HG02623 (cell line): Measurements from ENCODE around the gene CTIF.
A peak's percentile ranks its signal among the peaks of the same experiment; 100 is the strongest.
"Not testable (repeated sequence)": the region's sequence is repeated elsewhere in the genome, so short reads cannot be mapped to it uniquely, and the experiment has no call there.

ENCODE experiments used
- ATAC-seq: cut with Tn5 transposase; IDR thresholded peaks from one replicate; pipeline ENCODE4 v1.9.1; 2021; ENCODE audit warnings: moderate library complexity; ENCODE audit not compliant: unreplicated experiment

CTIF gene

GRCh38 chr18:48809365-48809764 is 270.5 kb downstream of the CTIF start:
- no peak for ATAC-seq

GRCh38 chr18:48810805-48811204 is 272.0 kb downstream of the CTIF start:
- no peak for ATAC-seq

GRCh38 chr18:48811401-48811800 is 272.6 kb downstream of the CTIF start:
- ATAC-seq: no peak

GRCh38 chr18:48811977-48812451 is 273.2 kb downstream of the CTIF start:
- not testable (repeated sequence) for ATAC-seq

DNA sequence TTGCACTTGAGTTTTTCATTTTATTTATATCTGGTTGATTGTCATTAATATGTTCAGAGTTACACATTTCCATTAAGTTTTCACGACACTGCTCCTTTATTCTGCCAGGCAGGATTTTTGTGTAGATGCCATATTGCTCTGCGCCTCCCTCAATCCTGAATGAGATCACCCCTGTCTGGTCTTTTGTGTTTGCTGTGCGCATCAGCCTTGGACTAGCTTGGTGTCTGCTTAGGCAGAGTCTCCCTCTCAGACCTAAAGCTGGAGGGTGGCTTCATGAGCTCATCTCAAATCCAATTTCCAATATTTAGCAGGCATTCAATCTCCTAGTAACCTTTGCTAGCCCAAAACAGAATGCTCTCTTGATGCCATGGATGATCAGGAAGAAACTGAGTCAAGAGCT is 274.5 kb downstream of the CTIF start:
- no peak for ATAC-seq

GRCh38 chr18:48813833-48814489 is 275.1 kb downstream of the CTIF start:
- ATAC-seq: no peak

DNA sequence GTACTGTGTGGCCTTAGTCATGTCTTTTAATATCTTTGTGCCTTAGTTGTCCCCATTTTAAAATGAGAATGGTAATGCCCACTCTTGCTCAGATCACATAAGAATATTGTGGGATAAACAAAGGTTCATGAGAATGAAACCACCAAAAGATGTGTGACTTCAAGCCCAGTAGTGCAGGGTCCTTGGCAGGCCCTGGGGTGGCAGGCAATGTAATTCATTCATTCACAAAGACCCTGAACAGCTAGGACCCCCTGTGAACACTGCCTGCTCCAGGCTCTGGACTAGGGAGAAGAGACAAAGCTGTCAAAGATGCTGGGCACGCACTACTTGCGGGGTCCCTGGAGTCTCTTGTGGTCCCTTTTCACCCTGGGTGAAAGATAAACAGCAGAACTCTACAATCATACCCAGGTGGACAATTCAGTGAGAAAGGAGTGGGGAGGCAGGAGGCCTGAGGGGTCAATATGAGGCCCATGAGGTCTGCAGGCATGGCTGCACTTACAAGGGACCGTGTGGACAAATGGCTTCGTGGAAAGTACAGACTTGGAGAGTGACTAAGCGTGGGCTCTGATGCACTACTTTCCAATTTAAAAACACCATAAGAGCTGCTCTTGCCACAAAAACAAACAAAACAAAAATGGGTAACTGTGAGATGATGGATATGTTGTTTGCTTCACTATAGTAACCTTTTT is 275.8 kb downstream of the CTIF start:
- ATAC-seq: no peak

DNA sequence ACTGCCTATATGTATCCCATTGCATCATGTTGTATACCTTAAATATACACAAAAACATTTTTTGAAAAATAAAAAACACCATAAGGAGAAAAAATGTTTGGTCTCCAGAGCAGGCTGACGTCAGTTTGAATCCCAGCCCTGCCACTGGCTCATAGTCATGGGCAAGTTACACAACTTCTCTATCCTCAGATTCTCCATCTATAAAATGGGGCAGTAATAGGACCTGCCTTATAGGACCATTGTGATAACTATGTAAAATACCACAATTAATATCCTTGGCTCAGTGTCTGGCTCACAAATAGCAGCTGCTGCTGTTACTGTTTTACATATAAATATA is 276.3 kb downstream of the CTIF start:
- ATAC-seq: no peak

DNA sequence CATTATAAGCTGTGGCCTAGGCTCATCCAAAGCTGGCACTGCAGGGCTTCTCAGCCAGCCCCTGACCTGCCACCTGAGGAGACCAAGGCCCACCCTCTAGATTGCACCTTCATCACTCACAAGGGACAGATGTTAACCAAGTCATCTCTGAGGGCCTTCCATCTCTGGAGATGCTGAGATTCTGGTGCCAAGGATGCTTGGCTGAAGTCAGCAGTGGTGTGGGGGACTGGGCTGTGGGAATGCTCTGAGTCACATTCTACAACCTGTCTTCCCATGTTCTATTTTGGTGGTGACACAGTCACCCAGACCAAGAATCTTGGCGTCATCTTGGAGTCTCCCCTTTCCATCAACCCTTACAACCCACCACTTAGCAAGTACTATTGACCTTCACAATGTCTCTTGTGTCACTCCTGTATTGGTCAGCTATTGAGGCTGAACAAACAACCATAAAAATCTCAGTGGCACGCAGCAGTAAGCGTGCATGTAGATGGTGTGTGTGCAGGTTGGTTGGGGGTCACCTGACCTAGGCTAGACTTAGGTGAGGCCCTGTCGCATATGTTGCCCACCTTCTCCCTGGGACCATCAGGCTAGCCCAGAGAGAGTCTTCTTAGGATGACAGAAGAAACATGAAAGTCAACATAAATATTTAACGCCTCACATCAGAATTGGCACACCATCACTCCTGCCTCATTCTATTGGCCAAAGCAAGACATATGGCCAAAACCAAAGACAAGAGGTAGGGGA is 276.9 kb downstream of the CTIF start:
- no peak for ATAC-seq

- no peak for ATAC-seq
These were observed 277.7 kb downstream of the CTIF start for GRCh38 chr18:48816554-48816953.

DNA sequence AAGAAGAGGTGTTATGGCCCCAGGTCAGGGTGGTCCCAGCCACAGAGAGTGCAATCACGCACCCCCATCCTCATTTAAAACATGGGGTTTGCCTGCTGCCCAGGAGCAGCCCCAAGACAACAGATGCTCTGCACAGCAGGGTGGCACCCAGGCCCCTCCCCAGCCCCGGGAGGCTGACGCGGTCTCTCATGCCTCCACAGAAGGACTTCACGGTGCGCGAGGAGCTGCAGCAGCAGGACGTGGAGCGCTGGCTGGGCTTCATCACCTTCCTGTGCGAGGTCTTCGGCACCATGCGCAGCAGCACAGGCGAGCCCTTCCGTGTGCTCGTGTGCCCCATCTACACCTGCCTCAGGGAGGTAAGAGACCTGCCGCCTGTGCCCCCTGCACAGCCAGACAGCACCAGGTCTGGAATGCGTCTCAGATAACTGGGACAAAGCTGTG is 278.2 kb downstream of the CTIF start:
- no peak for ATAC-seq

DNA sequence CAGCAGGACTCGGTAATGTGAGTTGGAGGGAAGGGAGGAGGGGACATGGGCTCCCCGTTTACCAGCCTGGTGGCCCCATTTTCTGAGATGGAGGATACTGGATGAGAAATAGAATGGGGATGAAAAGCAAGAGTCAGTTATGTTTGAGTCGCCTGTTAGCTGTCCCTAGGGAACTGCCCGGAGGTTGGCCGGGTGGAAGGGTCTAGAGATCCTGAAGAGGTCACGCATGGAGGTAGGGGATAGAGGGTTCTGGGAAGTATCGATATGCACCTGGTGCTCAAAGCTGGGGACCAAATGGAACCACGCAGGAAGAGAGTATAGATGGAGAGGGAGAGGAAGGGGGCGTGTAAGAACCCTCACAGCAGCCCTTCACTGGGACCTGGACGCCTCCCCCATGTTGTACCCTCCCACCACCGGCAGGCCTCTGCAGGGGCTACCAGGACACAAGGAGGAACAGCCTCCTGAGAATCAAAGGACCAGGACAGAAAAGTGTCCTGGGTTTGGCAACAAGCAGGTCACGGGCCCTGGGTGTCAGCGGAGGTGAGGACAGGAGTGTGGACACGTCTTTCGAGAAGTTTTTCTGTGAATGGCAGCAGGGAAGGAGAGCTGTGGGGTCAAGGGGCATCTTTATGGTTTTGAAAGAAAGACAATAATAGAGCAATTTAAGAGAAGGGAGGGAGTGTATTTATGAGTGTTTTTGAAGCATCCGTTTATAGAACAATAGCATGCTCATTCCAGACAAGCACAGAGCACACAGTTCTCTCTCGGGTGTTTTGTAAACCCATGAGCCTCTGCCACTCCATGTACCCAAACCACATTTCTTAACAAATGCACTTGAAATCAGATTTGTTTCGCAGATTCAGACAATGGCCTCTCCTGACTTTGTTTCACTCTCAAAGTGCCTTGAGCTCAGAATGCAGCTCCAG is 279.8 kb downstream of the CTIF start:
- no peak for ATAC-seq

DNA sequence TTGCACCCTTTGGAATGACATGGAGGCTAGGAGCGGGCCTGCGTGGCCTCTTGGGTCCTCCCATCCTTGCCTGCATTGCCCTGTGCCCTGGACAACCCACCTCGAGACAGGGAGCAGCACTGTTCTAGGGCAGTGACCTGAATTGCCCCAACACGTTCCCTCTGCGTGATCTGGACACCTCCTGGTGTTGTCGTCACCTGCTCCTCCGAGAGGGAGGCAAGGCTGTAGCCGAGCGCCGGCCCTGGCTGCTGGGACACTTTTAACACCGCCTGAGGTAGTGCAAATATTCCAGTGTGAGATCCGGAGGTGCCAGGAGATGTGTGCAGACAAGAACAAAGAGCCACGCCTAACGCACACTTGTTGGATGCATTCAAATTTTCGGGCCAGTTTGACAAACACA is 280.4 kb downstream of the CTIF start:
- no peak for ATAC-seq

DNA sequence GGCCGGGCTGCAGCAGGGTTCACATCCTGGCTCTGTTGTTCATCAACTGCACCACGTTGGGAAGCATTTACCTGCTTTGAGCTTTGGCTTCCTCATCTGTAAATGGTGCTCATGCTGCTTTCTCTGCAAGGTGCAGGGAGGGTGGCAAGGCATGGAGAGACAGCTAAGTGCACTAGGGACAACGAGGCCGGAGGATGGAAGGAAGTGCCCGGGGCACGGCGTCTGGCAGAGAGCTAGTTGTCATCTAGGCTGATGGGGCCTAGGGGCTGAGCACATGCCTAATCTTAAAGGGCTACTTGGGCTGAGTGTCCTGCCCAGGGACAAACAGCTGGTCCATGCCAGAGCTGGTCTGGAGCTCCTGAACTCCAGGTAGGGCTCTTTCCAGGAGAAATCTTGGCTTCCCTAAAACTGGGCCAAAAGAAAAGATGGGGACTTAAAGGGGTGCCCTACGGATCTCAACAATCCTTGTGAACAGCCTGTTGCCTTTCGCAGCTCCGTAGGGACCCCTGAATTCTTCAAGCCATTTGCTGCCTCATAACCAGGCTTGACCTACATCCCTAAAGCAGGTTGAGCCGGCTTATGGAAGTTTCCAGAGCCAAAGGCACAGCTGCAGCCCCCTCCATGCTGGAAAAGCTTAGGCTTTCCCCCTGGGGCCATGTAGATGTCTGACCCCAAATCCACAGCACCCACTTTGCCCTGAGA is 281.1 kb downstream of the CTIF start:
- no peak for ATAC-seq

DNA sequence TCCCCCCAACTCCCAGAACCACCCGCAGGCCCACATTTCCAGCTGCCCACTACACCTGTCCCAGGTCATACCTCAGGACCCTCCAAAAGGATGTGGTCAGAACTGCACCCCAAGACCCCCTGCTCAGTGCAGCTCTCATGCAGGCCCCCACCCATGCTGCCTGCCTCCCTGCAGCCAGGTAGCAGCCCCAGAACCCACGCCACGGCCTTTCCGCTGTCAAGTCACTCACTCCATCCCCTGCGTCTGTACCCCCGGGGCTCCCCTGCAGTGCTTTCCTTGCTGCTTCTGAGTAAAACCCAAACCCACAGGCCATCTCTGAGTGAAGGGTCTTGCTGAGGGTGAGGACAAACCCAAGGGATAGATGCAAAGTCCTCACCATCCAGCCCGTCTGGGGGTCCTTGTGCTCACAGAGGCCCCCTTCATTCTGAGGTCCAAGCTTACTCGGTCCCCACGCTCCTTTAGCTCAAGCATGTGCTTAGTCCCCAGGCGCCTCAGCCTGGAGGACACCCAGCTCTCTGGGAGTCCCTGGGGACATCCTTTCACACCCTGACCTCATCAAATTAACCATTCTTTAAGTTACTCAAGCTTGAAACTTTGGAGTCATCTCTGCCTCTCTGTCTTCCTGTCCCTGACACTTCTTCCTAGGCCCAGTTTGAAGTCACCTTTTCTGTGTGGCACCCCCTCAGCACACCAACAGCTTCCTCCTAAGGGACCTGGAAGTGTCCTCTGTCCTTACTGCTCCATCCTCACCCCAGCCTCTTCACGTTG is 281.8 kb downstream of the CTIF start:
- peak; percentile 86 for ATAC-seq

- no peak for ATAC-seq
These were observed 282.4 kb downstream of the CTIF start for GRCh38 chr18:48821251-48821590.

- ATAC-seq: no peak
These were observed 283.0 kb downstream of the CTIF start for GRCh38 chr18:48821845-48822244.

- ATAC-seq: no peak
These were observed 285.6 kb downstream of the CTIF start for GRCh38 chr18:48824231-48824970.
